ENCODE results near the gene LBX1.

Gene LBX1

GRCh38 chr10:101229266-101230182, at the start of gene LBX1:
Gene LBX1, minus strand, starts transcription at chr10:101229463. Its CDS starts 648 bp downstream, at chr10:101228815.
- H3K36me3 ChIP-seq (ENCODE audit: insufficient read depth, low read depth, low read length) = no peaks in the 10 kb centered on the region
- peaks cover 2% of the 10 kb centered on the region; the same call in 1 of the 2 replicates for H3K4me1 ChIP-seq (ENCODE audit: insufficient read depth, low read length)
- no peak within 1 kb of the TSS for H3K4me3 ChIP-seq (ENCODE audit: low read length)
- H3K27me3 ChIP-seq (ENCODE audit: insufficient read depth, low read length) = peaks cover 100% of the 10 kb centered on the region
- peaks cover 12% of the 10 kb centered on the region; the same call in 1 of the 2 replicates for H3K9me3 ChIP-seq (ENCODE audit: insufficient read depth, low read depth, low read length)
- H3K9ac ChIP-seq (ENCODE audit: low read depth, low read length) = no peak within 1 kb of the TSS
- no peak within 1 kb of the TSS for H3K27ac ChIP-seq (ENCODE audit: low read length)

GRCh38 chr10:101273741-101274140, 44.5 kb upstream of the LBX1 start:
- H3K27me3 ChIP-seq (ENCODE audit: insufficient read depth, low read length) = peaks cover 26% of the 10 kb centered on the region
- H3K4me1 ChIP-seq (ENCODE audit: insufficient read depth, low read length) = peaks cover 4% of the 10 kb centered on the region; the same call in 1 of the 2 replicates
- H3K27ac ChIP-seq (ENCODE audit: low read length) = no peak overlapping the region
- H3K9ac ChIP-seq (ENCODE audit: low read depth, low read length) = no peak overlapping the region
- no peak overlapping the region for H3K4me3 ChIP-seq (ENCODE audit: low read length)
- H3K36me3 ChIP-seq (ENCODE audit: insufficient read depth, low read depth, low read length) = no peaks in the 10 kb centered on the region
- H3K9me3 ChIP-seq (ENCODE audit: insufficient read depth, low read depth, low read length) = no peaks in the 10 kb centered on the region

DNA sequence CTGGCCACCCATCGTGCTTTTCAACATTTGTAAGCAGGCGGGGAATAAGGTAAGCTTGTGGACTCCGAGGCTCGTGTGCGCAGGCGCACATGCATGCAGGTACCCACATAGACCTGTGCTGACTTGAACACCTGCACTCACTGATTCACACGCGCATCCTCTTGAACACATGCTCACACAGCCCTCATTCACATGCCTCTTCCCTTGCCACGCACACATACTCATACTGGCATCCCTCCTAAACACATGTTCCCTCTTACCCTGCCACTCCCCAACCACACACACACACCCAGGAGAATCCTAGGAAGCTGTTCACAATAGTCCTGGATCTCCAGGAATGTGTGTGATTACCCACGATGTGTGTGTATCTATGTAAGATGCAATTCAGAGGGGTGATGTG, 44.1 kb upstream of the LBX1 start:
- H3K27me3 ChIP-seq (ENCODE audit: insufficient read depth, low read length) = peaks cover 26% of the 10 kb centered on the region
- no peak overlapping the region for H3K4me3 ChIP-seq (ENCODE audit: low read length)
- no peak overlapping the region for H3K27ac ChIP-seq (ENCODE audit: low read length)
- peaks cover 4% of the 10 kb centered on the region; the same call in 1 of the 2 replicates for H3K4me1 ChIP-seq (ENCODE audit: insufficient read depth, low read length)
- no peaks in the 10 kb centered on the region for H3K9me3 ChIP-seq (ENCODE audit: insufficient read depth, low read depth, low read length)
- H3K36me3 ChIP-seq (ENCODE audit: insufficient read depth, low read depth, low read length) = no peaks in the 10 kb centered on the region
- H3K9ac ChIP-seq (ENCODE audit: low read depth, low read length) = no peak overlapping the region

- Histone ChIP-seq H3K27ac (ENCODE audit: low read length) (no peak overlapping the region), H3K9ac (ENCODE audit: low read depth, low read length) (no peak overlapping the region)
Measured at GRCh38 chr10:101272229-101272868, 43.1 kb upstream of the LBX1 start.

DNA sequence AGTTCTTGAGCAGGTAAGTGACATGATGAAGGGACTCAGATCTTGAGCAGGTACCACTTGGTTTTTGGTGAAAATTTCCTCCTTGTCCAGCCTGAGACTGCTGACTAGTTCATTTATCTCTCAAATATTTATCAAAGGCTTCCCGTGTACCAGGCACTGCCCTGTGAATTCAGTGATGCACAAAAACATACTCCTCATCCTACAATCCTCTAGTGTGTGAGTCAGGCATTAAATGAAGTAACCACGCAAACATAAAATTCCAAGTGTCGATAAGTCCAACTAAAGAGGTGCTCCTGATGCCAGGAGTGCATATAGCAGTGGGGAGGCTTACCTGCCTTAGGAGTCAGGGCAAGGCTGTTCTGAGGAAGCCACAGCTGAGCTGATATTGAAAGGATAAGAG, 41.5 kb upstream of the LBX1 start:
- H3K27me3 ChIP-seq (ENCODE audit: insufficient read depth, low read length) = 0 out of 2 replicates have a peak, but pooled peaks cover 16% of the 10 kb centered on the region
- no peak overlapping the region for H3K9ac ChIP-seq (ENCODE audit: low read depth, low read length)
- H3K4me1 ChIP-seq (ENCODE audit: insufficient read depth, low read length) = peaks cover 16% of the 10 kb centered on the region; the same call in 1 of the 2 replicates
- no peak overlapping the region for H3K4me3 ChIP-seq (ENCODE audit: low read length)
- no peaks in the 10 kb centered on the region for H3K36me3 ChIP-seq (ENCODE audit: insufficient read depth, low read depth, low read length)
- H3K27ac ChIP-seq (ENCODE audit: low read length) = no peak overlapping the region
- no peaks in the 10 kb centered on the region for H3K9me3 ChIP-seq (ENCODE audit: insufficient read depth, low read depth, low read length)

More at GRCh38 chr10:101272229-101272868, 43.1 kb upstream of the LBX1 start:
- peaks cover 26% of the 10 kb centered on the region for H3K27me3 ChIP-seq (ENCODE audit: insufficient read depth, low read length)
- no peaks in the 10 kb centered on the region for H3K9me3 ChIP-seq (ENCODE audit: insufficient read depth, low read depth, low read length)
- no peaks in the 10 kb centered on the region for H3K36me3 ChIP-seq (ENCODE audit: insufficient read depth, low read depth, low read length)
- H3K4me1 ChIP-seq (ENCODE audit: insufficient read depth, low read length) = peaks cover 7% of the 10 kb centered on the region; the same call in 1 of the 2 replicates
- H3K4me3 ChIP-seq (ENCODE audit: low read length) = no peak overlapping the region

GRCh38 chr10:101267776-101268175, 38.5 kb upstream of the LBX1 start:
- Histone ChIP-seq H3K9ac (ENCODE audit: low read depth, low read length) (no peak overlapping the region), H3K27ac (ENCODE audit: low read length) (no peak overlapping the region), H3K36me3 (ENCODE audit: insufficient read depth, low read depth, low read length) (no peaks in the 10 kb centered on the region), H3K27me3 (ENCODE audit: insufficient read depth, low read length) (peaks cover 23% of the 10 kb centered on the region), H3K4me3 (ENCODE audit: low read length) (no peak overlapping the region), H3K4me1 (ENCODE audit: insufficient read depth, low read length) (peaks cover 16% of the 10 kb centered on the region; the same call in 1 of the 2 replicates), H3K9me3 (ENCODE audit: insufficient read depth, low read depth, low read length) (no peaks in the 10 kb centered on the region)

- Histone ChIP-seq H3K4me3 (ENCODE audit: low read length) (no peak overlapping the region), H3K36me3 (ENCODE audit: insufficient read depth, low read depth, low read length) (no peaks in the 10 kb centered on the region), H3K27ac (ENCODE audit: low read length) (no peak overlapping the region), H3K9ac (ENCODE audit: low read depth, low read length) (no peak overlapping the region), H3K9me3 (ENCODE audit: insufficient read depth, low read depth, low read length) (no peaks in the 10 kb centered on the region), H3K27me3 (ENCODE audit: insufficient read depth, low read length) (peaks cover 24% of the 10 kb centered on the region), H3K4me1 (ENCODE audit: insufficient read depth, low read length) (peaks cover 12% of the 10 kb centered on the region; the same call in 1 of the 2 replicates)
Measured at GRCh38 chr10:101267290-101267680, 38.0 kb upstream of the LBX1 start.

- Histone ChIP-seq H3K36me3 (ENCODE audit: insufficient read depth, low read depth, low read length) (no peaks in the 10 kb centered on the region), H3K27ac (ENCODE audit: low read length) (no peak overlapping the region)
Measured at GRCh38 chr10:101266381-101267289, 37.4 kb upstream of the LBX1 start.

DNA sequence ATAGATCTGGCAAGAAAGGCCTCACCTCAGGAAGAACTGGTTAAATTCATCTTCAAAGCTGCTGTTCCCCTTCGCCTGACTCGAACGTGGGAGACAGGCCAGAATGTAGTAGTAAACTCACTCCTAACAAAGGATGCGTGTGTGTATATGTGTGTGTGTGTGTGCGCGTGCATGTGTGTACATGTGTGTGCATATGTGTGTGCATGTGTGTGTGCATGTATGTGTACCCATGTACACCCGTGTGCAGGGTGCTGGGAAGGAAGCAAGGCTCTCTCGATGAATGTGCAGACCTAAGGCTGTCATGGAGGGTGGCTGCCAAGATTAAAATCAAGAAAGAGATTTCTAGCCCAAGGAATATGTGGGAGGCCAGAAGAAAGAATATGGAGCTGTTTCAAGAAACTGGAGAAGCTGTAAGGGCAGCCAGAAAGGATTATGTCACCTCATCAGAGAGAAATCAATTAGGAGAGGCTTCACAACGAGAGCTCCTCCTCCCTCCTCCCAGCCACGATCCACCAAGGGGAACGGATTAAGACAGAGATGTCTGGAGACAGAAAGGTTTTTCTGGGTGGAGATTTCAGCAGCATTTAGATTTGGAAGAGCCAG, 34.0 kb upstream of the LBX1 start:
- Histone ChIP-seq H3K27ac (ENCODE audit: low read length) (no peak overlapping the region), H3K27me3 (ENCODE audit: insufficient read depth, low read length) (peaks cover 39% of the 10 kb centered on the region), H3K4me1 (ENCODE audit: insufficient read depth, low read length) (peaks cover 25% of the 10 kb centered on the region; the same call in 1 of the 2 replicates), H3K9me3 (ENCODE audit: insufficient read depth, low read depth, low read length) (no peaks in the 10 kb centered on the region), H3K4me3 (ENCODE audit: low read length) (no peak overlapping the region), H3K36me3 (ENCODE audit: insufficient read depth, low read depth, low read length) (no peaks in the 10 kb centered on the region), H3K9ac (ENCODE audit: low read depth, low read length) (no peak overlapping the region)

More at GRCh38 chr10:101266381-101267289, 37.4 kb upstream of the LBX1 start:
- peaks cover 14% of the 10 kb centered on the region; the same call in 1 of the 2 replicates for H3K4me1 ChIP-seq (ENCODE audit: insufficient read depth, low read length)
- no peak overlapping the region for H3K4me3 ChIP-seq (ENCODE audit: low read length)
- peaks cover 26% of the 10 kb centered on the region for H3K27me3 ChIP-seq (ENCODE audit: insufficient read depth, low read length)
- H3K9me3 ChIP-seq (ENCODE audit: insufficient read depth, low read depth, low read length) = no peaks in the 10 kb centered on the region
- H3K9ac ChIP-seq (ENCODE audit: low read depth, low read length) = no peak overlapping the region

- Histone ChIP-seq H3K27me3 (ENCODE audit: insufficient read depth, low read length) (peaks cover 39% of the 10 kb centered on the region), H3K9me3 (ENCODE audit: insufficient read depth, low read depth, low read length) (no peaks in the 10 kb centered on the region), H3K4me3 (ENCODE audit: low read length) (no peak overlapping the region), H3K36me3 (ENCODE audit: insufficient read depth, low read depth, low read length) (no peaks in the 10 kb centered on the region), H3K9ac (ENCODE audit: low read depth, low read length) (no peak overlapping the region), H3K27ac (ENCODE audit: low read length) (no peak overlapping the region), H3K4me1 (ENCODE audit: insufficient read depth, low read length) (peaks cover 21% of the 10 kb centered on the region; the same call in 1 of the 2 replicates)
Measured at GRCh38 chr10:101262147-101262546, 32.9 kb upstream of the LBX1 start.

Measured in iPS-20b (cell line).